GM18498 (cell line): ENCODE measurements around the gene THUMPD2.

Experiments used
- ATAC-seq: cut with Tn5 transposase; IDR thresholded peaks from one replicate; pipeline ENCODE4 v1.9.1; 2021; ENCODE audit warnings: mild to moderate bottlenecking, moderate library complexity; ENCODE audit not compliant: unreplicated experiment

The THUMPD2 gene

GRCh38 chr2:39720970-39721369 lies 58.1 kb downstream of the THUMPD2 start:
- no peak for ATAC-seq

- no peak for ATAC-seq
Measured at GRCh38 chr2:39719317-39719716, 59.7 kb downstream of the THUMPD2 start.

GRCh38 chr2:39718483-39718882 lies 60.6 kb downstream of the THUMPD2 start:
- no peak for ATAC-seq

GRCh38 chr2:39717067-39717466 lies 62.0 kb downstream of the THUMPD2 start:
- no peak for ATAC-seq

GRCh38 chr2:39715822-39716221 lies 63.2 kb downstream of the THUMPD2 start:
- ATAC-seq = no peak

- ATAC-seq = no peak
Measured at GRCh38 chr2:39715095-39715494, 64.0 kb downstream of the THUMPD2 start.

- no peak for ATAC-seq
Measured at GRCh38 chr2:39712953-39713352, 66.1 kb downstream of the THUMPD2 start.

GRCh38 chr2:39710807-39711206 lies 68.3 kb downstream of the THUMPD2 start:
- no peak for ATAC-seq

GRCh38 chr2:39708003-39708402 lies 71.1 kb downstream of the THUMPD2 start:
- ATAC-seq = no peak

- no peak for ATAC-seq
Measured at GRCh38 chr2:39706945-39707344, 72.1 kb downstream of the THUMPD2 start.

GRCh38 chr2:39706312-39706711 lies 72.7 kb downstream of the THUMPD2 start:
- ATAC-seq = no peak

GRCh38 chr2:39705638-39706037 lies 73.4 kb downstream of the THUMPD2 start:
- no peak for ATAC-seq

- no peak for ATAC-seq
Measured at GRCh38 chr2:39704540-39704939, 74.5 kb downstream of the THUMPD2 start.

- ATAC-seq = no peak
Measured at GRCh38 chr2:39703181-39703872, 75.7 kb downstream of the THUMPD2 start.

GRCh38 chr2:39701137-39701536 lies 77.9 kb downstream of the THUMPD2 start:
- no peak for ATAC-seq

GRCh38 chr2:39697454-39697853 lies 81.6 kb downstream of the THUMPD2 start:
- no peak for ATAC-seq

- ATAC-seq = no peak
Measured at GRCh38 chr2:39696838-39697237, 82.2 kb downstream of the THUMPD2 start.

- ATAC-seq = no peak
Measured at GRCh38 chr2:39696101-39696553, 82.9 kb downstream of the THUMPD2 start.

GRCh38 chr2:39693245-39693644 lies 85.8 kb downstream of the THUMPD2 start:
- no peak for ATAC-seq

GRCh38 chr2:39689876-39690275 lies 89.2 kb downstream of the THUMPD2 start:
- no peak for ATAC-seq

- no peak for ATAC-seq
Measured at GRCh38 chr2:39689272-39689841, 89.7 kb downstream of the THUMPD2 start.

- ATAC-seq = no peak
Measured at GRCh38 chr2:39688181-39688580, 90.9 kb downstream of the THUMPD2 start.

GRCh38 chr2:39686456-39686855 lies 92.6 kb downstream of the THUMPD2 start:
- ATAC-seq = no peak
